ENCODE results near the gene SPIB.

SPIB gene

GRCh38 chr19:50412419-50412818 is 6.3 kb upstream of the SPIB start:
- no peak overlapping the region for H2AFZ ChIP-seq (ENCODE audit: low read length, unreplicated experiment)
- H3K36me3 ChIP-seq (ENCODE audit: insufficient read depth, low read length), result peaks cover 12% of the 10 kb centered on the region; the same call in 1 of the 2 replicates
- H3K79me2 ChIP-seq (ENCODE audit: control insufficient read depth, insufficient read depth, low read length, unreplicated experiment), result no peaks in the 10 kb centered on the region
- H3K27ac ChIP-seq (ENCODE audit: low read depth, low read length), result no peak overlapping the region
- no peaks in the 10 kb centered on the region for H3K4me1 ChIP-seq (ENCODE audit: control insufficient read depth, insufficient read depth, low read length, unreplicated experiment)
- H3K27me3 ChIP-seq (ENCODE audit: insufficient read depth, low read length), result no peaks in the 10 kb centered on the region
- H3K4me3 ChIP-seq (ENCODE audit: low read depth, low read length), result no peak overlapping the region

- H3K79me2 ChIP-seq (ENCODE audit: control insufficient read depth, insufficient read depth, low read length, unreplicated experiment), result no peaks in the 10 kb centered on the region
- no peaks in the 10 kb centered on the region for H3K27me3 ChIP-seq (ENCODE audit: insufficient read depth, low read length)
- no peaks in the 10 kb centered on the region for H3K4me1 ChIP-seq (ENCODE audit: control insufficient read depth, insufficient read depth, low read length, unreplicated experiment)
- no peak overlapping the region for H2AFZ ChIP-seq (ENCODE audit: low read length, unreplicated experiment)
- H3K36me3 ChIP-seq (ENCODE audit: insufficient read depth, low read length), result peaks cover 12% of the 10 kb centered on the region; the same call in 1 of the 2 replicates
- no peak overlapping the region for H3K4me3 ChIP-seq (ENCODE audit: low read depth, low read length)
- no peak overlapping the region for H3K27ac ChIP-seq (ENCODE audit: low read depth, low read length)
Measured at GRCh38 chr19:50413096-50413495, 5.6 kb upstream of the SPIB start.

GRCh38 chr19:50413531-50413930 is 5.2 kb upstream of the SPIB start:
- peaks cover 12% of the 10 kb centered on the region; the same call in 1 of the 2 replicates for H3K36me3 ChIP-seq (ENCODE audit: insufficient read depth, low read length)
- no peak overlapping the region for H3K4me3 ChIP-seq (ENCODE audit: low read depth, low read length)
- H3K79me2 ChIP-seq (ENCODE audit: control insufficient read depth, insufficient read depth, low read length, unreplicated experiment), result no peaks in the 10 kb centered on the region
- no peaks in the 10 kb centered on the region for H3K27me3 ChIP-seq (ENCODE audit: insufficient read depth, low read length)
- no peak overlapping the region for H3K27ac ChIP-seq (ENCODE audit: low read depth, low read length)
- H3K4me1 ChIP-seq (ENCODE audit: control insufficient read depth, insufficient read depth, low read length, unreplicated experiment), result no peaks in the 10 kb centered on the region
- no peak overlapping the region for H2AFZ ChIP-seq (ENCODE audit: low read length, unreplicated experiment)

DNA sequence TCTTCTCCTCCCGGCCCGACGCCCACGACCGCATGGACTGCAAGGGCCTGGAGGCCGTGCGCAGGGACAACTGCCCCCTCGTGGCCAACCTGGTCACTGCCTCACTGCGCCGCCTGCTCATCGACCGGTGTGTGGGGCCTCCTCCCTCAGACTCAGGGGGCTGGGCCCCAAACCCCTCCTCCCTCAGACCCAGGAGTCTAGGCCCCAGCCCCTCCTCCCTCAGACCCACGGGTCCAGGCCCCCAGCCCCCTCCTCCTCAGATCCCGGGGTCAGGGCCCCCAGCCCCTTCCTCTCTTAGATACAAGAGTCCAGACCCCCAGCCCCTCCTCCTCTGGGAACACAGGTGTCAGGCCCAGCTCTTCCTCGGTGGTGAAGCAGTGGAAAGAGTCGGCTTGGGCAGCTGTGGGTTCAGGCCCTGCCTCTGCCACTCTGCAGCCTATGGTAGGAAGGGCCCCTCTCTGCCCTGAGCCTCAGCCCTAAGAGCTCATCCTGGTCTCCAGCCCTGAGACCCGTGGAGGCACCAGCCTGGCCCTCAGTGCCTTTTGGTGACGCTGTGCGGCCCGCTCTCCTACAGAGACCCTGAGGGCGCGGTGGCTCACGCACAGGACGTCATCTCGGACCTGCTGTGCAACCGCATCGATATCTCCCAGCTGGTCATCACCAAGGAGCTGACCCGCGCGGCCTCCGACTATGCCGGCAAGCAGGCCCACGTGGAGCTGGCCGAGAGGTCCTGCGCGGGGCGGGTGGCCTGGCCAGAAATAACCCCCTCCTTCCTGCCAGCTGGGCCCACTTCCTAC is 3.7 kb upstream of the SPIB start:
- H3K36me3 ChIP-seq (ENCODE audit: insufficient read depth, low read length), result peaks cover 12% of the 10 kb centered on the region; the same call in 1 of the 2 replicates
- H2AFZ ChIP-seq (ENCODE audit: low read length, unreplicated experiment), result no peak overlapping the region

DNA sequence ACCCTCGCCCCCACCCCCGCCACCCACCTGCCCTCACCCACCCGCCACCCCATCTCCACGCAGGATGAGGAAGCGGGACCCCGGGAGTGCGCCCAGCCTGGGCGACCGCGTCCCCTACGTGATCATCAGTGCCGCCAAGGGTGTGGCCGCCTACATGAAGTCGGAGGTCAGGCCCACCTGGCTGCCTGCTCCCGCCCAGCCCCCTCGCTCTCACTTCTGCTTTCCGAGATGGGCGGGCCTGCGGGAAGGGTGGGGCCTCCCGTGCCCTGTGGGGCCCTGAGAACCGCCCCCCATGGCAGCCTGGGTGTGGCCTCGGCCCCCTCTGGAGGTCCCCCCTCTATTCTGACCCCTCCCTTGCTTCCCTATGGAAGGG is 3.1 kb upstream of the SPIB start:
- H3K27ac ChIP-seq (ENCODE audit: low read depth, low read length), result no peak overlapping the region
- peaks cover 12% of the 10 kb centered on the region; the same call in 1 of the 2 replicates for H3K36me3 ChIP-seq (ENCODE audit: insufficient read depth, low read length)
- no peak overlapping the region for H3K4me3 ChIP-seq (ENCODE audit: low read depth, low read length)

More for the DNA sequence above, 3.7 kb upstream of the SPIB start:
- no peak overlapping the region for H3K27ac ChIP-seq (ENCODE audit: low read depth, low read length)
- no peaks in the 10 kb centered on the region for H3K4me1 ChIP-seq (ENCODE audit: control insufficient read depth, insufficient read depth, low read length, unreplicated experiment)
- no peak overlapping the region for H3K4me3 ChIP-seq (ENCODE audit: low read depth, low read length)
- 0 out of 2 replicates have a peak, but pooled peaks cover 6% of the 10 kb centered on the region for H3K27me3 ChIP-seq (ENCODE audit: insufficient read depth, low read length)
- no peaks in the 10 kb centered on the region for H3K79me2 ChIP-seq (ENCODE audit: control insufficient read depth, insufficient read depth, low read length, unreplicated experiment)

DNA sequence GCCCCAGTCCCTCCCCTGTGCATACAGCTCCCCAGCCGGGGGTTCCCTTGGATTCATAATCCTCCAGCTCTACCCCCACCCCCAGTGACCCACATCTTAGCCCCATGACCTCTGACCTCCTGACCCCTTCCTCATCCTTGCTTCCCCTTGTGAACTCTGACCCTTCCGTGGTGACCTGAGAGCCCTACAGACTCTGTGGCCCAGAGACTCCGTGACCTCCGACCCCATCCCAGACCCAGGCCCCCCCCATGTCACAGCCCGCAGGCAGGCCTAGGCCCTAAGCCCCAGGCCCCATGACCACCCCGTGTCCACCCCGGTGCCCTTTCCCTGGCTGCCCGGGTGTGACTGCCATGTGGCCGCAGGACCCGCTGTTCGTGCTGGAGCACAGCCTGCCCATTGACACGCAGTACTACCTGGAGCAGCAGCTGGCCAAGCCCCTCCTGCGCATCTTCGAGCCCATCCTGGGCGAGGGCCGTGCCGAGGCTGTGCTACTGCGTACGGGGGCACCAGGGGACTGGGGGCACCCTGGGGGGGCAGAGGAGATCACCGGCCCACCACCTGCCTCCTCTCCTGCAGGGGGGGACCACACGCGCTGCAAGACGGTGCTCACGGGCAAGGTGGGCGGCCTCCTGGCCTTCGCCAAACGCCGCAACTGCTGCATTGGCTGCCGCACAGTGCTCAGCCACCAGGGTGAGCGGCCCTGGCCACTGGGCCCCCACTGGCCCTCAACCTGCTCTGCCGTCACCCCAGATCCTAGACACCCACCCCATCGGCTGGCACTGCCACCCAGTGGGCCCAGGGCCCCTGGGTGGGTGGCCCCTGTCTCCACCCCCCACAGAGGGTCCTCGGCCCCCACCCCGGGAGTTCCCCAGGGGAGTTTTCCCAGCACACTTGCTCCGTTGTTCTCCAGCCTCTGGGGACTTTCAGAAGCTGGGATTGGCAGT is 2.4 kb upstream of the SPIB start:
- Histone ChIP-seq H2AFZ (ENCODE audit: low read length, unreplicated experiment) (no peak overlapping the region), H3K36me3 (ENCODE audit: insufficient read depth, low read length) (peaks cover 12% of the 10 kb centered on the region; the same call in 1 of the 2 replicates), H3K4me1 (ENCODE audit: control insufficient read depth, insufficient read depth, low read length, unreplicated experiment) (no peaks in the 10 kb centered on the region), H3K27ac (ENCODE audit: low read depth, low read length) (no peak overlapping the region), H3K4me3 (ENCODE audit: low read depth, low read length) (no peak overlapping the region), H3K79me2 (ENCODE audit: control insufficient read depth, insufficient read depth, low read length, unreplicated experiment) (no peaks in the 10 kb centered on the region), H3K27me3 (ENCODE audit: insufficient read depth, low read length) (0 out of 2 replicates have a peak, but pooled peaks cover 6% of the 10 kb centered on the region)

More for the DNA sequence above, 3.1 kb upstream of the SPIB start:
- Histone ChIP-seq H3K4me1 (ENCODE audit: control insufficient read depth, insufficient read depth, low read length, unreplicated experiment) (no peaks in the 10 kb centered on the region), H3K79me2 (ENCODE audit: control insufficient read depth, insufficient read depth, low read length, unreplicated experiment) (no peaks in the 10 kb centered on the region), H3K27me3 (ENCODE audit: insufficient read depth, low read length) (0 out of 2 replicates have a peak, but pooled peaks cover 6% of the 10 kb centered on the region), H2AFZ (ENCODE audit: low read length, unreplicated experiment) (no peak overlapping the region)

GRCh38 chr19:50417111-50418081 is 1.3 kb upstream of the SPIB start:
- no peak overlapping the region for H2AFZ ChIP-seq (ENCODE audit: low read length, unreplicated experiment)
- H3K79me2 ChIP-seq (ENCODE audit: control insufficient read depth, insufficient read depth, low read length, unreplicated experiment), result no peaks in the 10 kb centered on the region
- H3K4me3 ChIP-seq (ENCODE audit: low read depth, low read length), result no peak overlapping the region
- no peaks in the 10 kb centered on the region for H3K4me1 ChIP-seq (ENCODE audit: control insufficient read depth, insufficient read depth, low read length, unreplicated experiment)
- peaks cover 12% of the 10 kb centered on the region; the same call in 1 of the 2 replicates for H3K36me3 ChIP-seq (ENCODE audit: insufficient read depth, low read length)
- 0 out of 2 replicates have a peak, but pooled peaks cover 6% of the 10 kb centered on the region for H3K27me3 ChIP-seq (ENCODE audit: insufficient read depth, low read length)
- H3K27ac ChIP-seq (ENCODE audit: low read depth, low read length), result no peak overlapping the region

DNA sequence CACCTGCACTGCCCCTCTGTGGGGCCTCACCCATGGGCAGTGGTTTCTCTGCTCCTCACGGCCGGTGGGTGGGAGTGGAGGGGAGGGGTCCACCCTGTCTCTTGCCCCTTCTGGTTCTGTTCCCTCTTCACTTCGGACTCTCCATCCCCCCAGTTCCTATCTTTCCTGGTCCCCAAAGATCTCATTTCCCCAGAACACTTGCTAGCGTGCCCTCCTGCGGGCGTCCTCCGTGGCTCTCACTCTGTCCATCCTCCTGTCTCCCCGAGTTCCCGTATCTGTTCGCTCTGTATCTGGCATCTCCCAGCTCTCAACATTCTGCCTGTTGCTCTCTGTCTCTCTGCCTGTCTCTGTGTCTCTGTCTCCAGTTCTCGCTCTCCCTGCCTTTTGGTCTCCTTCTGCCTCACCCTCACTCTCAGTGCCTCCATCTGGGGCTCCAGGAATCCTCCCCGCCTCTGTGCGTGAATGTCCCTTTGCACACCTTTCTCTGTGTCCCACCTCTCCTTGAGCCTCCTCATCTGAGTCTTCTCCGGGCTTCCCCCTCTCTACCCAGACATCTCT is 363 bp downstream of the SPIB start:
- Histone ChIP-seq H3K36me3 (ENCODE audit: insufficient read depth, low read length) (no peaks in the 10 kb centered on the region), H3K79me2 (ENCODE audit: control insufficient read depth, insufficient read depth, low read length, unreplicated experiment) (no peaks in the 10 kb centered on the region), H3K4me3 (ENCODE audit: low read depth, low read length) (no peak overlapping the region), H3K27me3 (ENCODE audit: insufficient read depth, low read length) (0 out of 2 replicates have a peak, but pooled peaks cover 6% of the 10 kb centered on the region), H2AFZ (ENCODE audit: low read length, unreplicated experiment) (no peak overlapping the region), H3K4me1 (ENCODE audit: control insufficient read depth, insufficient read depth, low read length, unreplicated experiment) (no peaks in the 10 kb centered on the region), H3K27ac (ENCODE audit: low read depth, low read length) (no peak overlapping the region)

DNA sequence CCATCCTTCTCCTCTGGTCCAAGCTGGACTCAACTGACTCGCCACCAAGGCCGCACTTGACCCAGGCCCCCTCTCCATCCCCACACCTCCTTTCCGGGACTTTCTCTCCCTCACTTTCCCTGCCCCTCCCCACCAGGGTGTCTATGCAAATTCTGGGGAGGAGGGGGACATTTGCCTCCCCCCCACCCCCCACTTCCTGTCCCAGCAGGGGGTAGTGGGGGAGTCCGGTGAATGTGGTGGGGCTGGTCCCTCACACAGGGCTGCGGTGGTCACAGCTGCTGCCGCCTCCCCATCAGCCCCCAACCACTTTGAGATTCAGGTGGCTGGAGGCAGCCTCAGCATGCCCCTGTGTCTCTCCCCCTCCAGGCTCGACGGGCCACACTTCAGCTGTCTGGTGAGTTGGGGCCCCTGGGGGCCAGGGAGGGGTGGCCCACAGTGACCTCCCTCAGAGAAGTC is 870 bp downstream of the SPIB start:
- H3K27me3 ChIP-seq (ENCODE audit: insufficient read depth, low read length), result 0 out of 2 replicates have a peak, but pooled peaks cover 6% of the 10 kb centered on the region
- H2AFZ ChIP-seq (ENCODE audit: low read length, unreplicated experiment), result no peak overlapping the region
- H3K79me2 ChIP-seq (ENCODE audit: control insufficient read depth, insufficient read depth, low read length, unreplicated experiment), result no peaks in the 10 kb centered on the region
- no peaks in the 10 kb centered on the region for H3K36me3 ChIP-seq (ENCODE audit: insufficient read depth, low read length)
- no peak overlapping the region for H3K27ac ChIP-seq (ENCODE audit: low read depth, low read length)
- H3K4me3 ChIP-seq (ENCODE audit: low read depth, low read length), result no peak overlapping the region
- no peaks in the 10 kb centered on the region for H3K4me1 ChIP-seq (ENCODE audit: control insufficient read depth, insufficient read depth, low read length, unreplicated experiment)
